SK-MEL-5 (cell line): ENCODE data around the gene MYO18A. TPM values are rescaled to one million over a fixed set of nuclear protein-coding genes. Genes with fewer than 3 reads are reported as not detected.
A peak's percentile ranks its signal among the peaks of the same experiment; 100 is the strongest.

Experiments
- DNase-seq: peaks from one replicate; pipeline ENCODE4 v3.0.0-alpha.2; 2016; ENCODE audit warnings: low read depth, low spot score
- in situ Hi-C: cut with HindIII; loops from 2 replicates; pipeline ENCODE4 v1.10.0; 2016; ENCODE audit warnings: low sequenced_read_pairs, high pct_unique_total_duplicates, low pct_unique_long_range_greater_than_20kb
- total RNA-seq: library from RNA; depleted of rRNA; stranded (reverse); fragments of >200 nt; shearing (Covaris generic); gene quantifications from 2 replicates; pipeline ENCODE4 v1.2.3, GENCODE V29; 2014

Gene MYO18A
- total RNA-seq, 1 experiment from 2014 or later: 14.9 TPM

DNA sequence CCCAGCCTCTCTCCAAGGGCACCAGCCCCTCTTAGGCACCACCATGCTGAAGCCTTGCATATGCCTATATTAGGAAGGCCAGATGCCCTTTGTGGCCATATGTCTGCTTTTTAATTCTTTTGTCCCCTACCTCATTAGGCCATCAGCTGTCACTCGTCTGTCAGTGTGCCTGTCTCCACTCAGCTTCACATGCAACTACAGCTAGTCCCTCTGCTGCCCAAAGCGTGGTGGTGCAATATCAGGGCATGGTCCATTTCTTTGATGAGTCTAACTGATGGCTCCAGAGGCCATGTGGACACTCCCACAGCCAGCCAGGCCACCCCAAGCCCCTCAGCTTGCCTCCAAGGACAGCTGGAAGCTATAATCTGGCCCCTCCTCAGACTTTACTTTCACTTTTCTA is 36.3 kb downstream of the MYO18A start:
- peak; percentile 77 for DNase-seq
- in situ Hi-C loops: no loop called here

DNA sequence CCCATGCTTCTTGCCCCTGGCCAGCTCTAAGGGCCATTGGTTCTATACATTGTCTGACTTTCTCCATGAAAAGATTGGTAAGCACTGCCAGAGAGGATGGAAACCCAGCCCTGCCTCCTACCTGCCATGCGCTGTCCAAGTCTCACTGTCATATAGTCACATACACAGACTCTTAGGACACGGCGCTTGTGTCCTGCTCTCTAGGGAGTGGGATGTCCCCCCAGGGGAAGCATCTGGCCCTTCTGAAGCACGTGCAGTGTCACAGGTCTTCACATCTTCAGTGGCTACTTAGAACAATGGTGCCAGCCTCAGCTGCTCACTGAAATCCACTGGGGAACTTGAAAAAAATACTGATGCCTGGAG is 38.7 kb downstream of the MYO18A start:
- in situ Hi-C loops: no loop called here
- no peak for DNase-seq

DNA sequence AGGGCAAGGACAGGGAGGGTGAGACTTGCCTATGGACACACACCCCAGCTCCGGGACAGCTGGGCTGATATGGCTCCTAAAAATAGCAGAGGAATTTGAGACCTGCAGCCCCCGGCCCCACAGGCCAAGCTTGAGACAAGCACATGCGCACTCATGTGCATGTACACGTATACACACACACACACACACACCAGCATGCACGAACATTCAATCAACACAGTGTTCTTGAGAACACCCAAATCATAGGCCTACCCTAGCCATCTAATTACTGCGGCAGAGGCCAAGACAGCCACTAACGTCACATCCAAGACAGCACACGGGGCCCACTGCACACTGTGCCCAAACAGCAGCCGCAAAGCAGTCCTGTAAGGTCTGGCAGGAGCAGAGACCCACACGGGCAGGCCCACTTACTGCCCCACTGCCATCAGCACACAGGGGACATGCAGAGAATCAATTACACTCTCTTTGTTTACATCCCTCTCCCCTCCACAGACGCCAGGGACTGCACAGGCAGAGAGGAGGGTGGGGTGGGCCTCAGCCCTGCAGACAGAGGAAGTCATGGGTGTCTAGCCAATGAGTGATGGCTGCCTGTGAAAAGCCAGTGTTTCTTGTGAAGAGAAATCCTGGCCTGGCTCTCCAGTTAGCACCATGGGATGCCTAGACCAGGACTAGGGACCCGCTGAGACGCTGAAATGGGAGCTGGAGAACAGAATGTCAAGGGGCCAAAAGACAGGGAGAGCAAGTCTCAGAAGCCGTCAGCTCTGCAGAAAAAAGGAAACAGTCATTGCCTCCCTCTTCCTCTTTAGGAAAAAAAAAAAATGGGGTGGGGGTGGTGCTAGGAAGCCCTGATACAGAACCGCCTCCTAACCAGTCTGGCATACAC is 39.3 kb downstream of the MYO18A start:
- no peak for DNase-seq
- in situ Hi-C loops: no loop called here

DNA sequence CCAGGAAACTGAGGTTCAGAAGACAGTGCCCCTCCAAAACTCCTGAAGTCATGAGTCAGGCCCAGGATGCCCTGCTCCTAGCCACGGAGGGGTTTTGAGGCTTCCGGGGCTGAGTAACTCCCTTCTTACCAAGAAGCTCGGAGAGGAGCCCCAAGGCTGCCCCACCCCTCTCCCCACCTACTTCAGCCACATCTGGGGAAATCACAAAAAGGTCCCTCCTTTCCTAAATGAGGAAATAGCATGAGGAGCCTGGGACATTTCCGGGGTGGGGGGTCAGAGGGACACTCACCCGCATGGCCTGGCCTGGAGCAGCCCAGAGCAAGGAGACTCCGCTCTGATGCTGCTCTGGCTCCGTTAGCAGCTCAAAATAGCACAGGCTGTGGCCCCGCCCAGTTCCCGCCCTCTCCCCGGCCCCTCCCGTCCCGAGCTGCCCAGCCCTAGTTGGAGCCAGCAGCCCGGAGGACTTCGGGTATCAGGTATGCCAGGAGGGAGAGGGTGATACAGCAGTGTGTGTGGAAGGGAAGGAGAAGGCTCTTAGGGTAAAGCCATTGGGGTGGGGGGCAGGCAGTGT is 40.1 kb downstream of the MYO18A start:
- in situ Hi-C loops: no loop called here
- peak; percentile 39 for DNase-seq

DNA sequence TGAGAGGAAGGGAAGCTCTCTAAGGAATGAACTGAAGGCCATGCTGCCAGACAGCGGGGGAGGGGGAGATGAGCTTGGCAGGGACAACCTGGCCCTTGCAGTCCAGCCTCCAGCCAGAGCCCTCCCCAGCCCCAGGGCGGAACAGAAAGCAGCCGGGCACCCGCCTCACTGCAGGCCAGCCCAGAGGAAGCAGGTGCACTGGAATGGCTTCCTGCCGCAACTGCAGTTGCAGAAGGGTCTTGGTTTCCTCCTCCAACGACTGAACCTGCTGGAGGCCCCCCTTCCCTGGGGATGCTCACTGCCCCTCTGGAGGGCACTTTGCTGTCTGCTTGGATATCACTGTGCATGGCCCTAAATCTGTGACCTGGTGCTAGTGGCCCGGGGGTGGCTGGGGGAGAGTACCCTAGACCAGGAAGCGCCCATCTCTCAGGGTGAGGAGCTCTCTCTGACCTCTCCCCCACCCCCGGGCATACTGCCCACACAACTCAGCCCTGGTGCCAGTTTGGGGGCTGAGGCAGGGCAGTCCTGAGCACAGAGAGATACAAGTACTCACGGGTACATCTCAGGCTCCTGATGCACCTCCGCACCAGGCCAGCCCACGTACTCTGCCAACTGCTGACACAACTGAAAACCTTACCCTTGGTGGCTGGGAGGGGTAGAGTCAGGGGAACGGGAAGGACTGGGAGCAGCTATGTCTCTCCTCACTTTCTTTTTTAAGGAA is 41.1 kb downstream of the MYO18A start:
- no peak for DNase-seq
- in situ Hi-C loops: no loop called here

DNA sequence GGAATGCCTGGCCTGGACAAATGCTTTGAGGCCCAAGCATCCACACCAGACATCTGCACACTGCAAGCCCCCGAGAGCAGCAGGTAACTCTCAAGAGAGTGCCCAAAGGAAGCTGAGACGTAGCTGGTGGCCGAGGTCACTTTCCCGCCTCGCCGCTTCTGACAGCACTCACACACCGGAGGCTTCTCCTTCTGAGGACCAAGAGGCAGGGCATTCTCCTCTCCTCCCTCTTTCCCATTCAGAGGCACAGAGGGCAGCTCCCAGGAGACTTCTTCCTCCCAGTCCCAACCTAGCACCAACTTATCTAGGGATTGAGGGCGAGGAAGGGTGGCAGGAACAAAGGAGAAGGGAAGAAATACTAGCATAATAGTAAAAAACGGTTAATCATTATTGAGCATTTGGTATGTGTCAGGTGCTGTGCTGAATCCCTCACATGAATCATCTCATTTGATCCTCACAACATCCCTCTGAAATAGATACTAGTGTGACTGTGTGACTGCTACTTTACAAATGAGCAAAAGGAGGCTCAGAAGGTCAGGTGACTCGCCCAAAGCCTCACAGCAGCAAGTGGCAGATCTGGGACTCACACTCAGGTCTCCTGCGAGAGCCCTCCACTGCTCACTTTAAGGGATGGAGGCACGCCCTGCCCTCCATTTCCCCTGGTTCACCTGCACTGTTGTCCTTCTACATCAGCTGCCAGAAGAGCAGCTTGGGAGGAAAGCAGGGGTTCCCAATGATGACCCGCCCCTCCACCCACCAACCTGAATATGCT is 41.8 kb downstream of the MYO18A start:
- in situ Hi-C loops: no loop called here
- DNase-seq: no peak

DNA sequence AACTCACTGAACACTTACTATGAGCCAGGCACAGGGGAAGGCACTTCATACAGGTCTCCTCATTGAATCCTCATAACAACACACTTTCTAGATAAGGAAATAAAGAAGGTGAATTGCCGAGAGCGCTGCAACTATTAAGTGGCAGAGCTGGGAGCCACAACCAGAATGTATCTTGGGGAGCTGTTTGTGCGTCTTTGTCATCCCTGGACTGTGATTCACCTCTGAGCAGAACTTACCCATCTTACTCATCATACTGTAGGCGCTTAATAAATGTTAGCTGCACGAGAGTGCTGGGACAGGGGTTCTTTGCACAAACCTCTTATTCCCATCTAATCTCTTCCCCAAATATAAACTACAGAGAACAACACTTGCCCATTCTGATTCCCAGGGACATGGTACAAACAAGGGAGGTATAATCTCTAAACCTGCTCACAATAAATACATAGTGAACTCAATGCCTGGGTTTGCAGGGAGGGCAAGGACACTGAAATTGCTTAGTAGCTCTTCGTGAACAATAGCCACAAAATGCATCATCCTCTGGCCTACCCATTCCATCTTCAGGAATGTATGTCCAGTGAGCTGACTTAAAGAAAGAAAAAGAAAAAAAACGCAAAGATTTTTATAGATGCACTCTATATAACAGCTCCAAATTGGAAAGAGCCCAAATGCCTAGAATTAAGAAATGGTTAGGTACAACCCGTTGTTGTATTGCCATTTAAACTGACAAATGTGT is 43.0 kb downstream of the MYO18A start:
- no peak for DNase-seq
- in situ Hi-C loops: no loop called here

DNA sequence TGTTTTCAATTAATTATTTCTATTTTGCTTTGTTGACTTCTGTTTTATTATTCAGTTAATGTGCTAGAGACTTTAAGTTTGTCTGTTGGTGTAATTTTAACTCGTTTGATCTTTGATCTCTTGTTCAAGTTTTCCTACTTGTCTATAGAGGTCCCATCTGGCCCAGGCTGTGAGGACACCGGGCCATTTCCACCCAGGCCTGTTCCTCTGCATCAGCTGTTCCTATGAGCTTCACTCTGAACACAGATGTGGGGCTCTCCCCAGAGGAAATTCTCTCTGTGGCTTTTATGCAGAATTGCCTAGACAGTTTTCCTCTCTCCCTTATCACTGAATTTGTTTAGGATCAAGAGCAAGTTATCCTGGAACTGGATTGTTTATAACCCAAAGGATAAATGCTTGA is 44.7 kb downstream of the MYO18A start:
- no peak for DNase-seq
- in situ Hi-C loops: no loop called here

DNA sequence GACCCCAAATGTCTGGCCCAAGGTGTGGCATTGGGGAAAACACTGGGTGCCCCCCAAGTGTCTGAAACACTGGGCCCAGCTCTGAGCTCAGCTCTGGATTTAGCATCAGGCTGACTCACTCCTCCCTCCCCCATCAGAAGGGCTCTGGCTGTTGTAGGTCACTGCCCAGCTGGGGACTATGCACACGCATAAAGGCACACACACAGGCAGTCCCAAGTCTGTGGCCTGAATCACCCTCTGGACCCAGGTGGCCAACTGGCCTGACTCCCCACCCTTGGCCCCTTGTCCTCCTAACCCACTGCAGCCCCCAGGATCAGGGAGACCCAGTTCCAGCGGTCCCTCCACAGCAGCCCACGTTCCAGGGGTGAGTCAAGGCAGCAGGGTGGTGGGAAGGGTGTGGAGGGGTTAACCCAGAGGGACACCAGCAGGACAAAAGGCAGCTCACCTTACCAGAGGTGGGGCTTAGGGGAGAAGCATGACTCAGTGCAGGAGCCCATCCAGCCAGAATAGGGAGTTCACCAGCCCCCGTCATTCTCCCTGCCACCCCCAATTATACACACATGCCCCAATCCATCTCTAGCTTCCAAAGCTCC is 47.0 kb downstream of the MYO18A start:
- no peak for DNase-seq
- in situ Hi-C loops: no loop called here

DNA sequence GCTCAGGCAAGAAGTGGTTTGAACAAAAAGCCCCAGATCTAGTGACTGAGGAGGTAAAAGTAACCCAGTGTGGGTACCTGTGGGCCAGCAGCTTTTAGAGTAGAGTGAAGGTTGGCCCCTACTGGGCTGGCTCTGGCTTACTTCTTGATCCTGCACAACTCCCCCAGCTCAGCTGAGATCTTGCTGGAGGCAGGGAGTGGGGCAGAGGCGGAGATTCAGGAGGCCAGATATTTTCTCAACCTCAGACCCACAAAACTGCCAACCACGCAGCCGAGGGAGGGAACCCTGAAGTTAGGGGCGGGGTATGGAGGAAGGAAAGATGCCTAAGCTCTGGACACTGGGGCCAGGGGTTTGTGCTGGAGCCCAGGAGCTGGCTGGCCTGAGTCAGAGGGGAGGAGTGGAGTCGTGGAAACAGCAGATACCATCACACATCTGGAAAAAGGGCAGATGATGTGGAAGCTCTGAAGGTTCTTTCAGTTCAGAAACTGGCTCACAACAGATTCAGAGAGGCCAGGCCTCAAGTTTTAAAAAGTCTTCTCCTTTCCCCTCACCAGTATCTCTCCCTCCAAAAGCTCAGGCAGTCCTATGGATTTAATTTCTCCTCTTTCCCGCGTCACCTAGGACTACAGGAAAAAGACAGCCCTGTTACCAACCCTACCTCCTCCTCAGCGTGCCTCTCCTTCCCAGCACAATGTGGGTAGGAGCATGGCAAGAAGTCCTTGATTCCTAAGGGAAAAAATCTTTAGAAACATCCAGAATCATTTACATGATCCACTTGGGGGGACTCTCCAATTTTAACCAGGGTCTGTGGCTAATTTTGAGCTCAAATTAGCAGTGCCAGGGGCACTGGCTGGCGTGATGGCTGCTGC is 48.1 kb downstream of the MYO18A start:
- in situ Hi-C loops: no loop called here
- DNase-seq: no peak

DNA sequence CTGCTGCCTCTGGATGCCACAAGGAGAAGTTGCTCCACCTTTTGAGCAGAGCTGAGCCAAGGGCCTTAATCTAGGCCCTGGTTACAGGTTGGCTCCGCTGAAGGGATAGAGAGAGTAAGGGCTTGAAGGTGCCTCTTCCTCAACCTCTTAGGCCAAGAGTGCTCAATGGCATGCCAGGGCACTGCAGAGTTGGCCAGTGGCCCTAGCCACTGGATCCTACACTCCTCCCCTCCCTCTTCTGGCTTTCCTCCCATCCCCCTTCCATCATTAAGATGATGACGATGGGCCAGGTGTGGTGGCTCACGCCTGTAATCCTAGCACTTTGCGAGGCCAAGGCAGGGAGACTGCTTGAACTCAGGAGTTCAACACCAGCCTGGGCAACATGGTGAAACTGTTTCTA is 50.5 kb downstream of the MYO18A start:
- in situ Hi-C loops: no loop called here
- no peak for DNase-seq

DNA sequence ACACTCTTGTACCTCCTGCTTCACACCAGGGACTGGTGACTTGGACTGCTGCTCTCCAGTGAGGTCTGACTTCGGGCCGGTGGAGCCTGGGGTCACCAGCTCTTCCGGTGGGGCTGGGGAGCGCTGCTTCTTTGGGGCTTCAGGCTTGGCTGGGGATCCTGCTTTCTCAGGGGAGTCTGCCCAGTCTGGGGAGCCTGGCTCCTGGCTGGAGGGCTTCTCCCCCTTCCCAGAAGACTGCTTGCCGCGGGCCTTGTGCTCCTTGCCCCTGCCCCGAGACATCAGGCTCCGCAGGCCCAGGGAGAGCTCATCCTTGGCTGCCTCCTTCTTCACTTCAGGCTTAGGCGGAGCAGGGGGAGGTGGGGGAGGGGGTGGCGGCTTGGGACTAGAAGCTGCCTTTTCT is 52.4 kb downstream of the MYO18A start:
- in situ Hi-C loops: no loop called here

DNA sequence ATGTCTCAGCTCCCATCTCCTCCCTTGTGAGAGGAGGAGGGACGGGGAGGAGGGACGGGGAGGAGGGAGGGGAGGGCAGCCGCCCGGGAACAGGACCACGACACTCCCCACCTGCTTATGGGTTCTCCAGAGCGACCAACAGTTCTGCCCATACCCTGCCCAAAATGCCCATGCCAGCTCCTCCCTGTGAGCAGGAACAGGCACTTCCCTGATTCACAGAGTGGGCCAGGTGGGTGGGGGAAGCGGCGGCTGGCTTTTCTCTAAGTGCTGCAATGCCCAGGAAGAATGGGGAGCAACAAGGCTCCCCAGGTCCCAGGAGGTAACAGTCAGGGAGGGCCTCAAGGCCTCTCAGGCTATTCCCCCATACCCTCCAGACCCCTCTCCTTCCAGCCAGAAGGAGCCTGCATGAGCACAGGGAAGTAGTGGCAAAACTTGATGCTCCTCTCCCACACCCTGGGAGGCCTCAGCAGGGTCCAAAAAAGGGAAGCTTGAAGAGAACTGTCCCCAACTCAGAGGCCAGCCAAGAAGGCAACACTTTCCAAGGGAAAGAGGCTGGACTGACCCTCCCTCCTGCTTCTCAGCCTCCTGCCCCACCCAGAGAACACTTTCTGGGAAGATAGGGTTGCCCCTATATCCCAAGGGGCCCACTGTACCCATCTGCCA is 53.8 kb downstream of the MYO18A start:
- in situ Hi-C loops: no loop called here
- no peak for DNase-seq

More for the DNA sequence above, 52.4 kb downstream of the MYO18A start:
- no peak for DNase-seq

DNA sequence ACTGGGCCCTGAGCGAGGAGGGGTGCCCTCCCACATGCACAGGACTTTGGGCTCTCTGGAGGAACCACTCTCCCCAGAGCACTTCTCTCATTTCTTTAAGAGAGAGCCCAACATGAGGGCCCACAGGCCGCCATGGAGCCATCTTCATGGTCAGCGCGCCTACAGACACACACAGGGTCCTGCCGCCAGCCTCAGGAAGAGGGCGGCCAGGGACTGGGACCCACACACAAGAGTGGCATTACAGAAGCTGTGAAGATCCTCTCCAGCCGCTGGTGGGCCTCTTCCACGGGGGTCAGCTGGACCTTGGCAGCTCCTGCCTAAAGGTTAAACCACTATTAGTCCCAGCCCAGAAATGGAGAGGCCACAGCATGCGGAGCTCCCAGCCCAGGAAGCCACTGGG is 54.5 kb downstream of the MYO18A start:
- no peak for DNase-seq
- in situ Hi-C loops: no loop called here

DNA sequence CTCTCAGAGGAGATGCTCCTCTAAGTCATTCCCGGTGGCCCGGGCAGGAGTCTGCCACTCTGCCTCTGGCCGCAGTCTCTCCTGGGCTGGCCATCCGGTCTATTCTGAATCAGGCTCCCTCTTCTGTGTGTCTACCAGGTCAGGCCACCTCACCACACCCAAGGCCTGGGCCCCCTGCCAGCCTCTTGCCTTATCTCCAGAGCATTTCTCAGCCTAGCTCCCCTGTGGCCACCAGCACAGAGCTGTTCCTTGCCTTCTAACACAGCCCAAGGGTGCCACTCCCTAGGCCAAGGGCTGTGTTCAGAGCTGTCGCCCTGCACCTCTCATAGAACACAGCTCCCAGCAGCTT is 55.3 kb downstream of the MYO18A start:
- in situ Hi-C loops: no loop called here
- no peak for DNase-seq
